Naive B cell (primary cell): ENCODE results near the gene GRM5. TPM values are rescaled to one million over a fixed set of nuclear protein-coding genes. Genes with fewer than 3 reads are reported as not detected.
"Not testable (repeated sequence)": the region's sequence is repeated elsewhere in the genome, so short reads cannot be mapped to it uniquely, and the experiment has no call there.

Source experiments
- ATAC-seq, 2 donors: fragments of 150-1000 bp; cut with Tn5 transposase; 2 replicates each; pipeline ENCODE4 v1.10.0; 2021; ENCODE audit warnings: low read depth in 2 of 2, mild to moderate bottlenecking in 2 of 2, moderate library complexity in 2 of 2
- DNase-seq: peaks from one replicate; pipeline ENCODE4 v3.0.0; 2022
- H3K27ac Mint-ChIP-seq, 6 donors: one replicate each; pipeline ENCODE4 v1.8.0; 2020 to 2022; ENCODE audit warnings: mild to moderate bottlenecking in 6 of 6, mixed read lengths in 6 of 6, moderate library complexity in 5 of 6, inconsistent platforms in 2 of 6
- H3K27me3 Mint-ChIP-seq, 3 donors: one replicate each; pipeline ENCODE4 v1.8.0; 2021 to 2022; ENCODE audit warnings: mixed read lengths in 3 of 3, mild to moderate bottlenecking in 1 of 3
- H3K36me3 Mint-ChIP-seq, 2 donors: one replicate each; pipeline ENCODE4 v1.8.0; 2020 to 2022; ENCODE audit warnings: mixed read lengths in 2 of 2, inconsistent platforms in 1 of 2, mild to moderate bottlenecking in 1 of 2
- H3K4me1 Mint-ChIP-seq, 3 donors: one replicate each; pipeline ENCODE4 v1.8.0; 2020 to 2022; ENCODE audit warnings: mixed read lengths in 3 of 3, inconsistent platforms in 1 of 3, mild to moderate bottlenecking in 1 of 3, moderate library complexity in 1 of 3
- H3K4me3 Mint-ChIP-seq, 8 donors: one replicate each; pipeline ENCODE4 v1.8.0; 2020 to 2022; ENCODE audit warnings: mild to moderate bottlenecking in 8 of 8, mixed read lengths in 8 of 8, moderate library complexity in 8 of 8, inconsistent platforms in 2 of 8
- H3K9me3 Mint-ChIP-seq, 7 donors: one replicate each; pipeline ENCODE4 v1.8.0; 2020 to 2022; ENCODE audit warnings: mixed read lengths in 7 of 7, mild to moderate bottlenecking in 5 of 7, inconsistent platforms in 2 of 7, moderate library complexity in 1 of 7
- polyA plus RNA-seq, 6 donors: library from polyadenylated mRNA; unstranded; fragments of 300-500 nt; fragmentation: Illumina TruSeq; gene quantifications; one replicate each; pipeline ENCODE4 v1.2.3, GENCODE V29; 2021; ENCODE audit warnings: low read depth in 6 of 6

Gene GRM5
- polyA plus RNA-seq, 6 donors from 2014 or later = not detected

DNA sequence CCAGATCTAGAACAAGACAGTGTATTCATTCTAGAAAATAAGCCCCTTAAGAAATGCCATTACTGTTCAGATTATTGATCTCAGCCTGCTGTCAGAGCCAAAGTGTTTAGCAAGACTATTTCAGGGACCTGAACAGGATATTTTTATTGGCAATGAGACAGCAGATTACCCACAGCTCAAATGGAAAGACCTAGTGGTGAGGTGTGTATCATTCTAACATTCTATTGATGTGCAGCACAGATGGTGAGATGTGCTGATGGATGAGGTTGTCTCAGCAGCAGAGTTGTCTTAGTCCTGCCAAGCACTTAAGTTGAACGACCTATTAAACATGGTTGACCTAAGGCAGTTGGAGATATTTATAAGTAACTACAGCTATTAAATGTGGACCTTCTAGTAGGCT, 219.5 kb downstream of the GRM5 start:
- DNase-seq, H3K27ac Mint-ChIP-seq, H3K27me3 Mint-ChIP-seq, H3K4me1 Mint-ChIP-seq, H3K36me3 Mint-ChIP-seq, H3K4me3 Mint-ChIP-seq, H3K9me3 Mint-ChIP-seq, ATAC-seq: not testable (repeated sequence)

DNA sequence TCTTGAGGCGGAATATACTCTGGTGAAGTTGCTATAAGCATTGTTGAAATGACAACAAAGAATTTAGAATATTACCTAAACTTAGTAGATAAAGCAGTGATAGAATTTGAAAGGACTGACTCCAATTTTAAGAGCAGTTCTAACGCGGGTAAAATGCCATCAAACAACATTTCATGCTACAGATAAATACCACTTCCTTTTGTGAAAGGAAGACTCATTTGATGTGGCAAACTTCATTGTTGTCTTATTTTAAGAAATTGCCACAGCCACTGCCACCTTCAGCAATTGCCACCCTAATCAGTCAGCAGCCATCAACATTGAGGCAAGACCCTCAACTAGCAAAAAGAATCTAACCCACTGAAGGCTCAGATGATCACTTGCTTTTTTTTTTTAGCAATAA, 220.8 kb downstream of the GRM5 start:
- not testable (repeated sequence) for H3K4me3 Mint-ChIP-seq, ATAC-seq, H3K4me1 Mint-ChIP-seq

GRCh38 chr11:88843766-88844426, 221.9 kb downstream of the GRM5 start:
- H3K9me3 Mint-ChIP-seq = peaks cover 0 to 11% (median 0%) of the 10 kb centered on the region in 7 donors
- not testable (repeated sequence) for H3K36me3 Mint-ChIP-seq, ATAC-seq, H3K4me1 Mint-ChIP-seq, H3K27me3 Mint-ChIP-seq, DNase-seq, H3K27ac Mint-ChIP-seq, H3K4me3 Mint-ChIP-seq

More for the DNA sequence above, 220.8 kb downstream of the GRM5 start:
- not testable (repeated sequence) for H3K36me3 Mint-ChIP-seq, H3K27me3 Mint-ChIP-seq, H3K27ac Mint-ChIP-seq, DNase-seq
- H3K9me3 Mint-ChIP-seq = peaks cover 0 to 11% (median 0%) of the 10 kb centered on the region in 7 donors

GRCh38 chr11:88838139-88838538, 227.6 kb downstream of the GRM5 start:
- not testable (repeated sequence) for H3K27ac Mint-ChIP-seq, H3K27me3 Mint-ChIP-seq

GRCh38 chr11:88835709-88836108, 230.1 kb downstream of the GRM5 start:
- H3K27ac Mint-ChIP-seq, H3K36me3 Mint-ChIP-seq, DNase-seq, H3K9me3 Mint-ChIP-seq, H3K4me3 Mint-ChIP-seq, ATAC-seq, H3K27me3 Mint-ChIP-seq, H3K4me1 Mint-ChIP-seq: not testable (repeated sequence)

More at GRCh38 chr11:88838139-88838538, 227.6 kb downstream of the GRM5 start:
- H3K4me1 Mint-ChIP-seq, ATAC-seq, DNase-seq, H3K4me3 Mint-ChIP-seq, H3K36me3 Mint-ChIP-seq: not testable (repeated sequence)
- H3K9me3 Mint-ChIP-seq = peaks cover 0 to 15% (median 0%) of the 10 kb centered on the region in 7 donors

GRCh38 chr11:88831303-88831890, 234.4 kb downstream of the GRM5 start:
- H3K27ac Mint-ChIP-seq = no peak overlapping the region
- H3K27me3 Mint-ChIP-seq = no peaks in the 10 kb centered on the region
- no peaks in the 10 kb centered on the region for H3K4me1 Mint-ChIP-seq
- H3K9me3 Mint-ChIP-seq = peaks cover 0 to 9% (median 0%) of the 10 kb centered on the region in 7 donors
- no peak for ATAC-seq
- H3K36me3 Mint-ChIP-seq = no peaks in the 10 kb centered on the region
- DNase-seq = no peak
- no peak overlapping the region for H3K4me3 Mint-ChIP-seq

GRCh38 chr11:88827018-88827676, 238.6 kb downstream of the GRM5 start:
- no peaks in the 10 kb centered on the region for H3K27me3 Mint-ChIP-seq
- DNase-seq (no peak), ATAC-seq (no peak)
- no peak overlapping the region for H3K4me3 Mint-ChIP-seq
- H3K36me3 Mint-ChIP-seq = no peaks in the 10 kb centered on the region
- no peak overlapping the region for H3K27ac Mint-ChIP-seq
- H3K4me1 Mint-ChIP-seq = no peaks in the 10 kb centered on the region
- H3K9me3 Mint-ChIP-seq = peaks cover 0 to 10% (median 0%) of the 10 kb centered on the region in 7 donors

DNA sequence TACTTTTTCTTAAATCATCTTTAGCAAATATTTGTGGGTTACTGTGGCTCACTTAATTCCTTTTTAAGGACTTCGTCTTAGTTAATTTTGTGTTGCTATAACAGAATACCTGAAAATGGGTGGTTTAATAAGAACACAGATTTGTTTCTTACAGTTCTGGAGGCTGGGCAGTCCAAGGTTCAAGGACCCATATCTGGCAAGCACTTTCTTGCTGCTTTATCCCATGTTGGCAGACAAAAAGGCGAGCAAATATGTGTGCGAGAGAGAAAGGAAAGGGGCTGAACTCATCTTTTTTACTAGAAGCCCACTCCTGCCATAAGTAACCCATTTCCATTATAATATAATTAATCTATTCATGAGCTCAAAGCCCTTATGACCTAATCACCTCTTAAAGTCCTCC, 246.2 kb downstream of the GRM5 start:
- H3K4me1 Mint-ChIP-seq = no peaks in the 10 kb centered on the region
- no peaks in the 10 kb centered on the region for H3K27me3 Mint-ChIP-seq
- H3K27ac Mint-ChIP-seq = no peak overlapping the region
- peaks cover 0 to 11% (median 4%) of the 10 kb centered on the region in 7 donors for H3K9me3 Mint-ChIP-seq
- no peak overlapping the region for H3K4me3 Mint-ChIP-seq
- DNase-seq (no peak), ATAC-seq (no peak)
- no peaks in the 10 kb centered on the region for H3K36me3 Mint-ChIP-seq

DNA sequence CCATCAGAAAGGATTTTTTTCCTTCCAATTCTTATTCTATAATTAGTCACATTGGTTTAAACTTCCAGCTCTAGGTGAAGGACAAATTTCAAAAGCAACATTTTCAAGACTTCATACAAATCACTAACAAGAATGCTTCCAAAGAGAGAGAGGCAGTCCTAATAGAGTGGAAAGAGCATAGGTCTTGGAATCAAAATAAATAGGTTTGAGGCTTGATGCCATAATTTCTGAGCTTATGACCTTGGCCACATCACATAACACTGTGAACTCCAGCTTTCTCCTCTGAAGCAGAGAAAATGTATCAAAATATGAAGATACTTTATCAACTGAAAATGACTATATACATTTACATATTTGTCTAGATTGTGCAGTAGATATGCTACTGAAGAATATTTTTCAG, 246.8 kb downstream of the GRM5 start:
- no peaks in the 10 kb centered on the region for H3K4me1 Mint-ChIP-seq
- no peak overlapping the region for H3K4me3 Mint-ChIP-seq
- no peak overlapping the region for H3K27ac Mint-ChIP-seq
- no peak for ATAC-seq
- H3K9me3 Mint-ChIP-seq = peaks cover 0 to 13% (median 5%) of the 10 kb centered on the region in 7 donors
- H3K36me3 Mint-ChIP-seq = no peaks in the 10 kb centered on the region
- H3K27me3 Mint-ChIP-seq = no peaks in the 10 kb centered on the region
- DNase-seq = no peak

- peaks cover 0 to 13% (median 6%) of the 10 kb centered on the region in 7 donors for H3K9me3 Mint-ChIP-seq
- no peaks in the 10 kb centered on the region for H3K27me3 Mint-ChIP-seq
- H3K36me3 Mint-ChIP-seq = no peaks in the 10 kb centered on the region
- H3K27ac Mint-ChIP-seq = no peak overlapping the region
- H3K4me1 Mint-ChIP-seq = no peaks in the 10 kb centered on the region
- no peak for DNase-seq
- no peak for ATAC-seq
- H3K4me3 Mint-ChIP-seq = no peak overlapping the region
These were observed 250.3 kb downstream of the GRM5 start for GRCh38 chr11:88815505-88815904.

- H3K27ac Mint-ChIP-seq = no peak overlapping the region
- peaks cover 0 to 13% (median 6%) of the 10 kb centered on the region in 7 donors for H3K9me3 Mint-ChIP-seq
- H3K4me1 Mint-ChIP-seq = no peaks in the 10 kb centered on the region
- ATAC-seq (no peak), DNase-seq (no peak)
- no peak overlapping the region for H3K4me3 Mint-ChIP-seq
- H3K36me3 Mint-ChIP-seq = no peaks in the 10 kb centered on the region
- H3K27me3 Mint-ChIP-seq = no peaks in the 10 kb centered on the region
These were observed 251.7 kb downstream of the GRM5 start for GRCh38 chr11:88814076-88814475.

GRCh38 chr11:88813233-88813915, 252.4 kb downstream of the GRM5 start:
- ATAC-seq (no peak), DNase-seq (no peak)
- Mint-ChIP-seq H3K27ac (no peak overlapping the region), H3K4me3 (no peak overlapping the region), H3K36me3 (no peaks in the 10 kb centered on the region), H3K27me3 (no peaks in the 10 kb centered on the region), H3K4me1 (no peaks in the 10 kb centered on the region), H3K9me3 (peaks cover 0 to 13% (median 6%) of the 10 kb centered on the region in 7 donors)

DNA sequence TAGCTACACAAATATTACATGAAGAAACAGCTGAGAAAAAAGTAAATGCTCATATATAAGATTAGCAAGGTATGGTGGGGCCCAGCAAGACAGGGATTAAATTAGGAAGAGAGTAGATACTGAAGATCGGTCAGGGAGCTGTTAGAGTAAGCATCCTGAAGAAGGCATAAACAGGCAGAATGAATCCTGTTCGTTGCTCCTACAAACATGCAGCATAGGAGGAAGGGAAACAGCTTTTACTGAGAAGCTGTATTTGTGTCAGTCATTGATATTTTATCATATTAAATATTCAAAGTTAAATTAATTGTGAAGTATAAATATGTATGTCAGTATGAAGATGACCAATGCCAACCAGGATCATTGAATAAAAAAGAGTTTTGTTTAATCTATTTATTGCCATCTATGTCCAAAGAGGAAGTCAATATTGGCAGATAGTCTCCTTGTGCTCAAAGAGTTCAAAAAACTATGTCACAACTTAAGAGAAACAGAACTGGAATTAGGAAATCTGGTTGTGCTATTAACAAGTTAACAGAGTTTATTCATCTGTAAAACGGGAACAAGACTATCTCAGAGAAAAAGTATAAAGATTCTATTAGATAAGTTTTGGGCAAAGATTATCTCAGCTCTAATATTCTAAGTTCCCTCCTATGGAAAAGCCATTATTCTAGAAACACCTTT, 255.2 kb downstream of the GRM5 start:
- peaks cover 0 to 12% (median 6%) of the 10 kb centered on the region in 7 donors for H3K9me3 Mint-ChIP-seq
- DNase-seq (no peak), ATAC-seq (no peak)
- no peaks in the 10 kb centered on the region for H3K27me3 Mint-ChIP-seq
- H3K27ac Mint-ChIP-seq = no peak overlapping the region
- no peak overlapping the region for H3K4me3 Mint-ChIP-seq
- H3K4me1 Mint-ChIP-seq = no peaks in the 10 kb centered on the region
- no peaks in the 10 kb centered on the region for H3K36me3 Mint-ChIP-seq
